AG04450 (cell line): ENCODE data around the gene POU6F2. TPM values are rescaled to one million over a fixed set of nuclear protein-coding genes. Genes with fewer than 3 reads are reported as not detected.

Experiments used
- CTCF ChIA-PET: fragments of 300-600, 350-600 bp; formaldehyde crosslinking; extraction: SDS; loops from one replicate; lab custom pipeline; 2022; ENCODE audit warnings: antibody characterized with exemption, inconsistent platforms; lab: Charles Lee
- POLR2A ChIA-PET: fragments of 350-600 bp; formaldehyde crosslinking; extraction: SDS; loops from one replicate; lab custom pipeline; 2021; ENCODE audit warnings: antibody characterized with exemption, inconsistent platforms; lab: Yijun Ruan, JAX
- DNase-seq: peaks from one replicate; pipeline ENCODE4 v3.0.0-alpha.2; 2011; ENCODE audit warnings: low read depth, low spot score
- H3K27ac ChIP-seq: one replicate; pipeline ENCODE4 v1.5.1; 2012; ENCODE audit warnings: low read depth, low read length, control low read depth
- H3K27me3 ChIP-seq: one replicate; pipeline ENCODE4 v1.6.0; 2012; ENCODE audit warnings: low read length; ENCODE audit not compliant: control insufficient read depth, insufficient read depth
- H3K4me3 ChIP-seq: 2 replicates; pipeline ENCODE4 v1.5.1; 2011; ENCODE audit warnings: mild to moderate bottlenecking, low read depth, low read length, control low read depth
- H3K9me3 ChIP-seq: 2 replicates; pipeline ENCODE4 v1.5.1; 2012; ENCODE audit warnings: low read length; ENCODE audit not compliant: control insufficient read depth, insufficient read depth
- CTCF ChIP-seq: IDR thresholded peaks from 2 replicates; pipeline ENCODE4 v1.5.1; 2011; ENCODE audit warnings: low read depth, low read length, control low read depth, inconsistent platforms
- polyA plus RNA-seq: library from polyadenylated mRNA; depleted of rRNA; stranded (reverse); fragments of >200 nt; gene quantifications from 2 replicates; pipeline ENCODE4 v1.2.3, GENCODE V29; 2011

The POU6F2 gene
- polyA plus RNA-seq, 1 experiment, result not detected

DNA sequence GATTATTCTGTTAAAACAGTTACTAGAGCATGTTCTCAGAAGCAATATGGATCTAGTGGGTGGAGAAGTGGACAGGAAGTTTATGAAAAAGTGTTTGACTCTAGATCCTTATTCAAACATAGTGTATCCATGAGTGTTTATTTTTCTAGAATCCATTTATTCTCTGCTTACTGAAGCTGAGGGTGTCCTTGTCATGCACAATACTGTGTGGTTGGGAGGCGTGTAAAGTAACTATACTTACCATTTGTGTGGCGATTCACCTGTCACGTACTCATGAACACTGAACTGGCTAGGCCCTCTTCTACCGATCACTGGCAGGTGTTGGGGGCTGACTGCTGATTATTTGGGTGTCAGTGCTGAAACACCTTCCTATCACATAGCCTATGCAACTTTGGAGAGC, 74.0 kb downstream of the POU6F2 start:
- TF ChIP-seq CTCF, result no peak
- Histone ChIP-seq H3K27me3 (no peaks in the 10 kb centered on the region), H3K4me3 (no peak overlapping the region), H3K9me3 (no peaks in the 10 kb centered on the region), H3K27ac (no peak overlapping the region)
- POLR2A ChIA-PET, result no interaction called here
- no peak for DNase-seq
- CTCF ChIA-PET, result no interaction called here

- DNase-seq, result no peak
- H3K4me3 ChIP-seq, result no peak overlapping the region
- TF ChIP-seq CTCF, result no peak
- H3K27me3 ChIP-seq, result no peaks in the 10 kb centered on the region
- no peak overlapping the region for H3K27ac ChIP-seq
- no peaks in the 10 kb centered on the region for H3K9me3 ChIP-seq
- CTCF ChIA-PET, result no interaction called here
- POLR2A ChIA-PET, result no interaction called here
Observed at GRCh38 chr7:39054731-39055130, 77.0 kb downstream of the POU6F2 start.

- Histone ChIP-seq H3K27me3 (no peaks in the 10 kb centered on the region), H3K4me3 (no peak overlapping the region), H3K9me3 (no peaks in the 10 kb centered on the region), H3K27ac (no peak overlapping the region)
- ChIA-PET POLR2A (no interaction called here), CTCF (no interaction called here)
- TF ChIP-seq CTCF, result no peak
- no peak for DNase-seq
Observed at GRCh38 chr7:39056153-39056552, 78.4 kb downstream of the POU6F2 start.

DNA sequence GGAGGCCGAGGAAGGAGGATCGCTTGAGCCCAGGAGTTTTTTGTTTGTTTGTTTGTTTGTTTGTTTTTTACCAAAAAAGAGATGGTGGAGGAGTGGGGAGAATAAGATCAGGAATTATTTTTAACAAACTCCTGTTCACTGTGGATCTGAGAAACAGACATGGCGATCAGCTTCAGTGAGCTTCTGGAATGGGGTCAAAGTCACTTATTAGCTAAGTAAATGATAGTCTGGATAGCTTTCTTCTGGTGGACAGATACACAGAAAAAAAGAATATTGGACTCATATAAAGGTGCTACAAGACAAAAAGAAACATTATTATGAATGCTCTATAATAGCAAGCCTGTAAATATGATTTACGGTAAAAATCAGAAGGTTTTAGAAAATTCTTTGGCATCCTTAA, 85.1 kb downstream of the POU6F2 start:
- Histone ChIP-seq H3K27ac (no peak overlapping the region), H3K4me3 (no peak overlapping the region), H3K27me3 (no peaks in the 10 kb centered on the region), H3K9me3 (no peaks in the 10 kb centered on the region)
- no peak for TF ChIP-seq CTCF
- no peak for DNase-seq
- CTCF ChIA-PET, result interaction anchor here (0.6 kb wide), 1 partner anchor 27 kb away, joined by 3 read pairs; no protein-coding TSS in a partner anchor
- POLR2A ChIA-PET, result no interaction called here

DNA sequence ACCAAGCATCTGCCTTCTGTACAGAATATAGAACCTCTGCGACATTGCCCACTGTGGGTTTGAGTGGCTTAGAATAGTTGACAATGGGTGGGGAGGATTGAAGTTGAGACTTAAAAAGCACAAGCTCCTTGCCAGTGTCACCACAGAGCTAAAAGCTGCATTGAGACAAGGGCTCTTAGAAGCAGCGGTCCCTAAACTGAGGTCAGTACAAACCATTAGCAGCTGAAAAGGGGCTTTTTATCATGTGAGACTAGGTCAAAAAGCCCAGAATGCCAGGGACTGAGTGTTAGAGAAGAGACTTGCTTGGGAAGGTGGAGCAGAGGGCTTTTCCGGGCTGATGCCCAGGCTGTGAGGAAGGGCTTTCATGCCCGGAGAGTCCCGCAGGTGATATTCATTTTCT, 91.3 kb downstream of the POU6F2 start:
- ChIA-PET POLR2A (interaction anchor here (0.7 kb wide), 1 partner anchor 13 kb away, joined by 3 read pairs; no protein-coding TSS in a partner anchor), CTCF (no interaction called here)
- TF ChIP-seq CTCF, result no peak
- Histone ChIP-seq H3K9me3 (no peaks in the 10 kb centered on the region), H3K27me3 (no peaks in the 10 kb centered on the region), H3K27ac (no peak overlapping the region), H3K4me3 (no peak overlapping the region)
- no peak for DNase-seq
